Activated CD4-positive, alpha-beta T cell treated with anti-CD3 and anti-CD28 coated beads, Interleukin-2, amount 10 ng/mL, durations not matched to agents 24 days and 14 days (primary cell): ENCODE measurements around the gene RIN3. TPM values are rescaled to one million over a fixed set of nuclear protein-coding genes. Genes with fewer than 3 reads are reported as not detected.
A peak's percentile ranks its signal among the peaks of the same experiment; 100 is the strongest.

Experiments
- DNase-seq: peaks from one replicate; pipeline ENCODE4 v3.0.0; 2022
- H3K27ac Mint-ChIP-seq: one replicate; pipeline ENCODE4 v1.8.0; 2022; ENCODE audit warnings: mild to moderate bottlenecking, mixed read lengths
- H3K27me3 Mint-ChIP-seq: one replicate; pipeline ENCODE4 v1.8.0; 2022; ENCODE audit warnings: mixed read lengths
- H3K36me3 Mint-ChIP-seq: one replicate; pipeline ENCODE4 v1.8.0; 2022; ENCODE audit warnings: low read depth, mild to moderate bottlenecking, mixed read lengths
- H3K4me1 Mint-ChIP-seq: one replicate; pipeline ENCODE4 v1.8.0; 2021; ENCODE audit warnings: mixed read lengths
- H3K4me3 Mint-ChIP-seq: one replicate; pipeline ENCODE4 v1.8.0; 2022; ENCODE audit warnings: mild to moderate bottlenecking, moderate library complexity, mixed read lengths
- H3K9me3 Mint-ChIP-seq: one replicate; pipeline ENCODE4 v1.8.0; 2021; ENCODE audit warnings: mixed read lengths
- intact Hi-C: fragments of 100-400 bp; cut with micrococcal nuclease; formaldehyde crosslinking; loops from one replicate; pipeline ENCODE4 v1.15.1; 2023
- total RNA-seq: library from RNA; stranded (reverse); gene quantifications from 2 replicates; pipeline ENCODE4 v1.2.3, GENCODE V29; 2022

Gene RIN3
- total RNA-seq, 1 donor from 2014 or later, result 21.5 TPM

DNA sequence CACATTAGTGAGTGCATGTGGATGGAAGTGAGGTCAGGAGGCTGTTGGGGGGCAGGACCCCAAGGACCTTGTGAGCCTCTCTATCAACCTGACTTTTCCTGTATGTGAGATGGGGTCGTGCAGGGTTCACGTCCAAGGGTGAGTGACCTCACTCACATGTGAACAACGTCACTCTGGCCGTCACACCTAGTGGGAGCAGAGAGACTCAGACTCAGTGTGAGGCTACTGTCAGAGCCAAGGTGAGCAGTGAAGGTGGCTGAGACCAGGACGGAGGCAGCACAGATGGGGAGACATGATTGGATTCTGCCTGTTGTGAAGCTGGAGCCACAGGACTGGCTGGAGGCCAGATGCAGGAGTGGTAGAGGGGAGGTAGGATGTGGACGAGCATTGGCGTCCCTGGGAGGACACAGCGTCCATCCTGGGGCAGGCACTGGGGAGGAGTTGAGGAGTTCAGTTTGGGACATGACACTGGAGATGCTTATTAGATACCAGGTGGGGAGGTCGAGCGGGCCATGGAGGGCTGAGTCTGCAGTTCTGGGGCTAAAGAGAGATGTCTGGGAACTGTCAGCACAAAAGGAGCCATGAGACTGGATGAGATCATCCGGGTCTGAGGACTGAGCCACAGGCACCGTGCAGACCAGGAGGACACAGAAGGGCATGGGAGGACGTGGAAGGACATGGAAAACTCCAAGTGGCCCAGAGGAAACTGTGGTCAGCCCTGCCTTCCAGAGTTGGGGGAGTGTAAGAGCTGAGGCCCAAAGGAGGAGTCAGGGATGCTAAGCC is 142.0 kb downstream of the RIN3 start:
- Mint-ChIP-seq H3K27me3 (no peaks in the 10 kb centered on the region), H3K27ac (peak overlapping the region; percentile 48), H3K9me3 (no peaks in the 10 kb centered on the region), H3K36me3 (peaks cover 62% of the 10 kb centered on the region), H3K4me1 (peaks cover 72% of the 10 kb centered on the region), H3K4me3 (peak overlapping the region; percentile 72)
- intact Hi-C loops, result no loop called here
- no peak for DNase-seq

DNA sequence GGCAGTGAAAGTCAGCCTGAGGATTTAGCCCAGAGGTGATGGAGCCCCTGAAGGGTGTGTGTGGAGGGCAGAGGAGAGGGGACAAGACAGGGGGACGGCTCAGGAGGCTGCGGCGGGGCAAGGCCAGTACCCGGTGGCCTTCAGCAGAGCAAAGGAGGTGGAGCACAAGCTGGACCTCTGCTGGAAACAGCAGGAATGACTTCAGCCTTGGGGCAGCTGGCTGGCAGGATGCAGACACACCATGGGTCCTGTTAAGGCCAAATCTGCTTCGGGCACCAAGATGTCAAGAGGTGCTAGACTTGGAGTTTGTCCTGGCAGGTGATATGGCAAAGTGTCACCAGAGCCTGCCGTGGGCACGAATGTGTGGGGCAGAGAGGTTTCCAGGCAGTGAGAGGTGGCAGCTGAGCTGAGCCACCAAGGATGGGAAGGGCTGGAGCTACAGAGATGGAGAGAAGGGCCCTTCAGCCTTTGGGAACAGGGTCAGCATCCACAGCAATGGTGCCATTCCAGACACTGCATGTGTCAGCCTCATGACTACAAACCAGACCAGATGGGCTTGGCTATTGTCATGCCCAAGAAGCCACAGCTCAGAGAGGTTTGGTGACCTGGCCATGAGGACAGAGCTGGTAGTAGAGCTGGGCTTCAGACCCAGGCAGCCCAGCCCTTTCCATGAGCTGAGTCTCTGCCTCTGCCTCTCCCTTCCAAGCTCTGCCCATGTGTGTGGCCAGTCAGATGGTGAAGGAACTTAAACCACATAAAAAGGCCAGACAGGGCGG is 142.9 kb downstream of the RIN3 start:
- Mint-ChIP-seq H3K27ac (peak overlapping the region; percentile 48), H3K36me3 (peaks cover 66% of the 10 kb centered on the region), H3K4me1 (peaks cover 66% of the 10 kb centered on the region), H3K27me3 (no peaks in the 10 kb centered on the region), H3K4me3 (peak overlapping the region; percentile 72), H3K9me3 (no peaks in the 10 kb centered on the region)
- intact Hi-C loops, result no loop called here
- DNase-seq, result no peak

DNA sequence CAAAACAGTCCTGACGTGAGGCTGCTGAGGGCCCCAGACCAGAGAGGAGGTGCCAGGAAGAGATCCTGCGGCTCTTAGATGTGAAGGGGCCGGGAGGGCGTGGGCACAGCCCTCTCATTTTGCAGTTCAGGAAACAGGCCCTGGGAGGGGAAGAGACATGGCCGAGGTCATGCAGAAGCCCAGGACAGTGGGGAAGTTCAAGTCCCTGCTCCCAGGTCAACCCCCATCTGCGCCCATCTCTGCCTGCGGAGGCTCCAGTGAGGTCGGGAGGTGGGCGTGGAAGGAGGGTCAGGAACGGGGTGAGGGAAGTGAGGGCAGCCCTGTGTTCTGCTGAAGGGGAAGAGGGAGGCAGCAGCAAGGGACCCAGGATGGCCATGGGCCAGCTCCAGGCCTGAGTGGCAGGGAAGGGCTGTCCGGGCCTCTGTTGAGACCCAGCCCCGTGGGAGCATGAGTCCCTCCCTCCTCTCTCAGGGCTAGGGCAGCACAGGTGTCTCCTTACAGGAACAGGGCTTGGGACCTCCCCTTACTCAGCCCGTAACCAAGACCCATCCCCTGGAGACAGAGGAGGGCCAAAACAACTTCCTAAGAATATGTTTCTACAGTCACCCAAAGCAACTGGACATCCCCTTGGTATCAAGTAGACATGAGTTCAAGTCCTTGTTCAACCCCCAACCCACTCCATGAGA is 144.0 kb downstream of the RIN3 start:
- H3K36me3 Mint-ChIP-seq, result peaks cover 75% of the 10 kb centered on the region
- H3K9me3 Mint-ChIP-seq, result no peaks in the 10 kb centered on the region
- H3K4me3 Mint-ChIP-seq, result peak overlapping the region; percentile 20
- H3K4me1 Mint-ChIP-seq, result peaks cover 62% of the 10 kb centered on the region
- no peaks in the 10 kb centered on the region for H3K27me3 Mint-ChIP-seq
- intact Hi-C loops, result no loop called here
- H3K27ac Mint-ChIP-seq, result no peak overlapping the region
- no peak for DNase-seq

DNA sequence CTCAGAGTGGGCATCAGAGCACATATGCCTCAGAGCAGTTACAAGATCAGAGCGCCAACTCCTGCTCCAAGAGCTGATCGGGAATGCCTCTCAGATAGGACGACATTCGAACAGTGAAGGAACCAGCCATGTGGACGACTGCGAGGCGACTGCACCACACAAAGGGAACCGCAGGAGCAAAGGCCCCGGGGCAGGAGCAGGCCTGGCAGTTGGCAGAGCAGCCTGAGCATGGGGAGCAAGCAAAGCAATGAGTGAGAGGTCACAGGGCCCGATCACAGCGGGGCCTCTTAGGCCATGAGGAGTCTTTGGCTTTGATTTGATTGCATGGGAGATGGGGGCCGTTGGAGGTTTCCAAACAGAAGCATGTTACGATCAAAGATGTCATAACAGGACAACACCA is 144.6 kb downstream of the RIN3 start:
- Mint-ChIP-seq H3K4me3 (no peak overlapping the region), H3K27me3 (no peaks in the 10 kb centered on the region), H3K36me3 (peaks cover 80% of the 10 kb centered on the region), H3K27ac (no peak overlapping the region), H3K9me3 (no peaks in the 10 kb centered on the region), H3K4me1 (peaks cover 60% of the 10 kb centered on the region)
- DNase-seq, result no peak
- intact Hi-C loops, result no loop called here

DNA sequence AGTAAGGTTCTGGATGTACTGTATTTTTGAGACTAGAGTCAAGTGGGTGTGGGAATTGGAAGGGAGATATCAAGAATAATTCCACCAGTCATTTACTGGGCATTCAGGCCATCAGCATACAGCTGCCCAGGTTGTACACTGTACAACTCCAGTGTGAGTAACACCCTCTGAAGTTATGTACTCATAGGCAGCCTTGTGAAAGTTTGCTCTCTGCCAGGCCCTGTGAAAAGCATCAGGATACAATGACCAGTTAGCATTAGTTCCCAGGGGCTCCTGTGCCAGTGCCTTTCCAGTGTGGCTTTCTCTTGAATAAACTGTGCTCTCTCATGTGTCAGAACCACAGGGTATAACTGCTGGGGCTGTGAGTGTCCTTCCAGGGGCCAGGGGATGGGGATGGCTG is 145.1 kb downstream of the RIN3 start:
- peaks cover 55% of the 10 kb centered on the region for H3K4me1 Mint-ChIP-seq
- no peak for DNase-seq
- no peaks in the 10 kb centered on the region for H3K9me3 Mint-ChIP-seq
- H3K36me3 Mint-ChIP-seq, result peaks cover 78% of the 10 kb centered on the region
- H3K27ac Mint-ChIP-seq, result peak overlapping the region; percentile 42
- intact Hi-C loops, result no loop called here
- H3K4me3 Mint-ChIP-seq, result no peak overlapping the region
- H3K27me3 Mint-ChIP-seq, result no peaks in the 10 kb centered on the region

DNA sequence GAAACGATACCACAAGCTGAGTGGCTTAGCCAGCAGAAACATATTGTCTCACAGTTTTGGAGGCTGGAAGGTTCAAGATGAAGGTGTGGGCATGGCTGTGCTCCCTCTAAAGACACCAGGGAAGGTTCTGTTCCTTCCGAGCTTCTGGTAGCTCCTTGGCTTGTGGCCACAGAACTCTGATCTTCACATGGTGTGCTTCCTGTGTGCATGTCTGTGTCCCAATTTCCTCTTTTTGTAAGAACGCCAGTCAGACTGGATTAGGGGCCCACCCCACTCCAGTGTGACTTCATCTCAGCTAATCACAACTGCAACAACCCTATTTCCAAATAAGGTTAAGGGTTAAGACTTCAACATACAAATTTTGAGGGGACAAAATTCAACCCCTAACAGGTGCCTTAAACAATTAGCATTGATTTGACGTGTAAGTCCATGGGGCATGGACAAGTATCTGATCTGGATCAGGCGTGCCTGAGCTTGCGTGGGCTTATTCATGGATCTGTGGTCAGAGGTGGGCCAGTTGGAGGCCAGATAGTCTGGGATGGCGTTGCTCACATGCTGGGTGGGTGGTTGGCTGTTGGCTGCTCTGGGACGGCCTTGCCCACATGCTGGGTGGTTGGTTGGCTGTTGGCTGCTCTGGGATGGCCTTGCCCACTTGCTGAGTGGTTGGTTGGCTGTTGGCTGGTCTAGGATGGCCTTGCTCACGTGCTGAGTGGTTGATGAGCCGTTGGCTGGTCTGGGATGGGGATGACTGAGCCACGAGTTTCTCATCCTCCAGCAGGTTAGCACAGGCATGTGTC is 146.4 kb downstream of the RIN3 start:
- Mint-ChIP-seq H3K27ac (no peak overlapping the region), H3K9me3 (no peaks in the 10 kb centered on the region), H3K4me3 (no peak overlapping the region), H3K27me3 (no peaks in the 10 kb centered on the region), H3K36me3 (peaks cover 79% of the 10 kb centered on the region), H3K4me1 (peaks cover 54% of the 10 kb centered on the region)
- DNase-seq, result no peak
- intact Hi-C loops, result no loop called here

DNA sequence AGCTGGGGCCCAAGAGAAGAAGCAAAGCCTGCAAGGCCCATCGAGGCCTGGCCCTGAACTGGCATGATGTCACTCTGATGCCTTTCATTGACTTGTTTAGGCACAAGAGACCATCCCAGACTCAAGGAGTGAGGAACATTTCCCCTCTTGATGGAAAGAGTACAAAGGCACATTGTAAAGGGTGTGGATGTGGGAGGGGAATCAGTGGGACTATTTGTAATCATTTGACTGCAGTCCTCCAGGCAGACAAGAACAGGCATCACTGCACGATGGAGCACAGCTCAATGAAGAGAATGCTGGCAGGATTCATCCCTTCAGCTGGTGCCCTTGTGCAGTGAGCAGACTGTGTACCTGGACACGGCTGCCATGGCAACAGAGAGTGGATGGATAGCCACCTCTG is 147.0 kb downstream of the RIN3 start:
- no peak overlapping the region for H3K4me3 Mint-ChIP-seq
- intact Hi-C loops, result no loop called here
- H3K27me3 Mint-ChIP-seq, result no peaks in the 10 kb centered on the region
- peaks cover 77% of the 10 kb centered on the region for H3K36me3 Mint-ChIP-seq
- no peak overlapping the region for H3K27ac Mint-ChIP-seq
- peaks cover 49% of the 10 kb centered on the region for H3K4me1 Mint-ChIP-seq
- H3K9me3 Mint-ChIP-seq, result no peaks in the 10 kb centered on the region
- no peak for DNase-seq

DNA sequence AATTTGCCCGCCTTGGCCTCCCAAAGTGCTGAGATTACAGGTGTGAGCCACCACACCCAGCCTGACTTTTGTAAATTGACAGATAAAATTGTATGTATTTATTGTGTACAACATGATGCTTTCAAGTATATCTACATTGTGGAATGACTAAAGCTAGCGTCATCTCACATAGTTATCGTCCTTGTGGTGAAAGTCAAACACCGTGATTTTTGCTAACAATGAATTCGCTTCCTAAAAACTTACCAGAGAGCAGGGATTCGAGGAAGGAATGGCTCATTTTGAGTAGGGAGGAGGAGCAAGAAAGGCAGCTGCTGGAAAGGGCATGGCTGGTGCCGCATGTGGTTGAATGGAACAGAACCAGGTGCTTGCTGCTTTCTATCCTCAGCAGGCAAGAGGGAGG is 149.5 kb downstream of the RIN3 start:
- H3K4me1 Mint-ChIP-seq, result peaks cover 37% of the 10 kb centered on the region
- H3K36me3 Mint-ChIP-seq, result peaks cover 78% of the 10 kb centered on the region
- H3K4me3 Mint-ChIP-seq, result no peak overlapping the region
- H3K9me3 Mint-ChIP-seq, result no peaks in the 10 kb centered on the region
- intact Hi-C loops, result no loop called here
- DNase-seq, result no peak
- no peaks in the 10 kb centered on the region for H3K27me3 Mint-ChIP-seq
- H3K27ac Mint-ChIP-seq, result no peak overlapping the region

DNA sequence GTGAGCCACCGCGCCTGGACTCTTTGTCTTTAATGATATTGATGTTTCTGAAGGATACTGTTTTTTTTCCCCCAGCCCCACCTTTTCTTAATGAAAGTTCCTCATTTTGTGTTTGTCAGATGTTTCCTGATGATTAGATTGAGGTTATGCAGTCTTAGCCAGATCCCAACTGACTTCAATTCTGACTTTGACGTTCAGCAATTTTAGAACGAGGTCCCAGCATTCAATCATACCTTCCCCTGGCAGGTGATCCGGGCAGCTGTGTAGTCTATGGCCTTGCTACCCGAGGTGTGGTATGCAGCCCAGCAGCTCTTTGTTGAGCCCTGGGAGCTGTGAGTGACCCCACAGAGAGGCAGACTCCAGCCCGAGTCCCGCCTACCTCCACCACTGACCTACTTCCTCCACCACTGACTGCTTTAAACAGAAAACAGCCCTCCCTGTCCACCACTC is 152.1 kb downstream of the RIN3 start:
- DNase-seq, result no peak
- peaks cover 33% of the 10 kb centered on the region for H3K4me1 Mint-ChIP-seq
- no peaks in the 10 kb centered on the region for H3K9me3 Mint-ChIP-seq
- intact Hi-C loops, result no loop called here
- no peak overlapping the region for H3K4me3 Mint-ChIP-seq
- peak overlapping the region; percentile 45 for H3K27ac Mint-ChIP-seq
- peaks cover 68% of the 10 kb centered on the region for H3K36me3 Mint-ChIP-seq
- H3K27me3 Mint-ChIP-seq, result no peaks in the 10 kb centered on the region

DNA sequence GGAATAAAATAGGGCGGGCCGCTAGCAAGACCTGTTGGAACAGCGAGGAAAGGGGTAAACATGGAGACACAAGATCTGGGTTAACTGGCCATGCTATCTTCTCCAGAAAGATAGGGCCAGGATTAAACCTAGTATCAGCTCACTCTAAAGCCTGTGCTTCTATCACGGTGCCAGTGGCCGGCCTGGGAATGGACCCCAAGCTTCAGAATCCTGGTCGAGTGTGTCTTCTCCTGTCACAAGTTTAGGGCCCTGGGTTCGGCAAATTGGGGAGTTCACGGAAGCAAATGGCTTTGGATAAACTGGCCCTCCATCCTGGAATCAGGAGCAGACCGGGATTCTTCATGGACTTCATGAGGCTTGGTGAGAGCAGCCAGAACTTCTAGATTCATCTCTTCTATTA is 152.7 kb downstream of the RIN3 start:
- no peak overlapping the region for H3K4me3 Mint-ChIP-seq
- H3K27me3 Mint-ChIP-seq, result no peaks in the 10 kb centered on the region
- peaks cover 68% of the 10 kb centered on the region for H3K36me3 Mint-ChIP-seq
- DNase-seq, result no peak
- H3K27ac Mint-ChIP-seq, result peak overlapping the region; percentile 45
- peaks cover 39% of the 10 kb centered on the region for H3K4me1 Mint-ChIP-seq
- H3K9me3 Mint-ChIP-seq, result no peaks in the 10 kb centered on the region
- intact Hi-C loops, result no loop called here

DNA sequence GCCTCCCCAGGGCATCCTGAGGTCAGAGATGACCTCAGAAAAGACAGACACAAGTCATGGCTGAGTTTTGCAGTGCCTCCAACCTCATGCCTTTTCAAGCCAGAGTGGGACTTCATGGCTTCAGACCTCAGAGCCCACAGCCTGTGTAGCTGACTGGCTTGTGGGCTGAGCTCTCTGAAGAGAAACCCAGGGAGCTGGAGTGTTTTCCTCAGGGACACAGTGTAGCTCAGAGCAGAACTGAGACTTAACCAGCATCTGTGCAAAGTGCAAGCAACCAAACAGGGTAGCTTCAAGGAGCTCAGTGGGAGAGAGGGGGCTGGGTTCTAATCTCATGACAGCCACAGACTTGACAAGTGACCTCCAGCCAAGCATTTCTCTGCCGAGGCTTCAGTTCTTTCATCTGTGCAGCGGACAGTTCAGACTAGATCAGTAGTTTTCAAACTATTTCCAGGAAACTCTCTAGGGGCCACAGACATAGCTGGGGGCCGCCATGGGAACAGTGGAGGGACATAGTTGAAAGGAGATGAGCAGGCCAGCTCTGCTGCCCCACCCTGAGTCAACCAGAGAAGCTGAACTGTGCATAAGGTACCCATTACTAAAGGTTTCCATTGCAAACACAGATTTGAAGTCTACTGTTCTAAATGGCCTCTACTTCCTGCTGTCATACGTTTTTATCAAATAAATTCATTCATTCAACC is 154.8 kb downstream of the RIN3 start:
- peak overlapping the region; percentile 81 for H3K27ac Mint-ChIP-seq
- no peaks in the 10 kb centered on the region for H3K9me3 Mint-ChIP-seq
- no peaks in the 10 kb centered on the region for H3K27me3 Mint-ChIP-seq
- H3K4me1 Mint-ChIP-seq, result peaks cover 43% of the 10 kb centered on the region
- no peak for DNase-seq
- intact Hi-C loops, result loop anchor here (1.0 kb wide), 2 partner anchors 9 to 17 kb away; no protein-coding TSS in a partner anchor
- no peak overlapping the region for H3K4me3 Mint-ChIP-seq
- H3K36me3 Mint-ChIP-seq, result peaks cover 64% of the 10 kb centered on the region

DNA sequence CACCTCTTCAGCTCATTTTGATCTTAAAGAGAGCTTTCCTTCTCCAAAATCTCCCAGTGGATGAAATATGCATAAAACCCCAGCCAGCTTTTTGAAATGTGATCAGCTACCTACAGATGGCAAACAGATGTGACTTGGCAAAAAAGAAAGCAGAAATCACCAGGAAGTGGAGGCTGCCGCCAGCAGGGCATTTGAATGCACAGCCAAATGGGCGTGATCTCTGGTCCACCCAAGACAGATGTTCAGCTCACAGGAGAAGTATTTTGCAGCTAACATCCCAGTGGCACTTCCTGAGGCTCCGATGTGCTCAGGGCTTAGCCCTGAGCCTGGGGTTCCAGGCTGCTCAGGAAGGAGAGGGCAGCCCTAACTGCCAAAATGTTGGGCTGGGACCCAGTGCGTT is 156.6 kb downstream of the RIN3 start:
- no peak overlapping the region for H3K4me3 Mint-ChIP-seq
- H3K36me3 Mint-ChIP-seq, result peaks cover 60% of the 10 kb centered on the region
- H3K27me3 Mint-ChIP-seq, result no peaks in the 10 kb centered on the region
- no peaks in the 10 kb centered on the region for H3K9me3 Mint-ChIP-seq
- peaks cover 45% of the 10 kb centered on the region for H3K4me1 Mint-ChIP-seq
- peak overlapping the region; percentile 54 for H3K27ac Mint-ChIP-seq
- intact Hi-C loops, result loop anchor here (10.0 kb wide), 1 partner anchor 545 kb away; the partner anchor contains the start of genes CPSF2 and NDUFB1
- DNase-seq, result no peak
